CD4-positive, alpha-beta memory T cell (primary cell): Measurements from ENCODE around the gene TXNDC15. TPM values are rescaled to one million over a fixed set of nuclear protein-coding genes. Genes with fewer than 3 reads are reported as not detected.

Experiments
- CTCF ChIA-PET: fragments of 350-600 bp; sonication (Branson Sonifier 250); formaldehyde crosslinking; loops from one replicate; lab custom pipeline; 2021; ENCODE audit warnings: inconsistent platforms; ENCODE audit not compliant: partially characterized antibody; lab: Charles Lee
- POLR2A ChIA-PET: fragments of 350-600 bp; sonication (Branson Sonifier 250); formaldehyde crosslinking; loops from one replicate; lab custom pipeline; 2021; ENCODE audit not compliant: partially characterized antibody; lab: Charles Lee
- DNase-seq, 5 donors: peaks; one replicate each; pipeline versions ENCODE4 v3.0.0 to v3.0.0-alpha.2; 2020 to 2022; ENCODE audit warnings: mixed read lengths in 1 of 5
- H3K27ac ChIP-seq: one replicate; pipeline ENCODE4 v1.7.0; 2013; ENCODE audit warnings: low read depth, low read length
- H3K27me3 ChIP-seq: 2 replicates; pipeline ENCODE4 v1.7.0; 2013; ENCODE audit warnings: mild to moderate bottlenecking, low read length, moderate library complexity; ENCODE audit not compliant: insufficient read depth
- H3K36me3 ChIP-seq: 2 replicates; pipeline ENCODE4 v1.7.0; 2013; ENCODE audit warnings: mild to moderate bottlenecking, low read length, moderate library complexity; ENCODE audit not compliant: insufficient read depth
- H3K4me1 ChIP-seq: 2 replicates; pipeline ENCODE4 v1.7.0; 2013; ENCODE audit warnings: mild to moderate bottlenecking, low read length, moderate library complexity; ENCODE audit not compliant: insufficient read depth
- H3K4me3 ChIP-seq, 2 donors: one replicate each; pipeline ENCODE4 v1.7.0; 2013; ENCODE audit warnings: low read length in 2 of 2, mild to moderate bottlenecking in 1 of 2
- H3K9me3 ChIP-seq, 2 donors: one replicate each; pipeline ENCODE4 v1.7.0; 2013; ENCODE audit warnings: low read length in 2 of 2, control low read depth in 1 of 2; ENCODE audit not compliant: control insufficient read depth in 1 of 2
- H3K27ac Mint-ChIP-seq, 7 donors: one replicate each; pipeline ENCODE4 v1.8.0; 2020 to 2021; ENCODE audit warnings: mixed read lengths in 7 of 7, mild to moderate bottlenecking in 6 of 7, inconsistent platforms in 3 of 7, moderate library complexity in 3 of 7
- H3K27me3 Mint-ChIP-seq, 2 donors: one replicate each; pipeline ENCODE4 v1.8.0; 2020 to 2021; ENCODE audit warnings: mixed read lengths in 2 of 2
- H3K36me3 Mint-ChIP-seq, 2 donors: one replicate each; pipeline ENCODE4 v1.8.0; 2020 to 2021; ENCODE audit warnings: mixed read lengths in 2 of 2, inconsistent platforms in 1 of 2, mild to moderate bottlenecking in 1 of 2
- H3K4me1 Mint-ChIP-seq, 4 donors: one replicate each; pipeline ENCODE4 v1.8.0; 2020 to 2021; ENCODE audit warnings: mixed read lengths in 4 of 4, mild to moderate bottlenecking in 1 of 4
- H3K4me3 Mint-ChIP-seq, 8 donors: one replicate each; pipeline ENCODE4 v1.8.0; 2020 to 2021; ENCODE audit warnings: mixed read lengths in 8 of 8, mild to moderate bottlenecking in 7 of 8, moderate library complexity in 6 of 8, inconsistent platforms in 3 of 8
- H3K9me3 Mint-ChIP-seq, 8 donors: one replicate each; pipeline ENCODE4 v1.8.0; 2020 to 2021; ENCODE audit warnings: mixed read lengths in 8 of 8, mild to moderate bottlenecking in 5 of 8, inconsistent platforms in 3 of 8, moderate library complexity in 1 of 8
- intact Hi-C: fragments of 100-400 bp; cut with micrococcal nuclease; formaldehyde crosslinking; loops from one replicate; pipeline ENCODE4 v1.15.1; 2023
- polyA plus RNA-seq, 2 donors: library from polyadenylated mRNA; unstranded; fragments of 300-500 nt; fragmentation: Illumina TruSeq; gene quantifications; one replicate each; pipeline ENCODE4 v1.2.3, GENCODE V29; 2021
- total RNA-seq, 2 experiments: library from RNA; stranded (reverse); gene quantifications; one replicate each; pipeline ENCODE4 v1.2.3, GENCODE V29; 2021

Gene TXNDC15
- total and polyA plus RNA-seq, 4 experiments from 2014 or later, result 14.4 to 52.0 (median 32.9) TPM

- Mint-ChIP-seq H3K36me3 (peaks cover 24 to 33% of the 10 kb centered on the region in 2 donors), H3K27me3 (no peaks in the 10 kb centered on the region), H3K4me3 (no peak overlapping the region), H3K27ac (no peak overlapping the region), H3K4me1 (no peaks in the 10 kb centered on the region), H3K9me3 (no peaks in the 10 kb centered on the region)
- Histone ChIP-seq H3K36me3 (peaks cover 11% of the 10 kb centered on the region), H3K27me3 (no peaks in the 10 kb centered on the region), H3K4me3 (no peak overlapping the region), H3K27ac (no peak overlapping the region), H3K4me1 (no peaks in the 10 kb centered on the region), H3K9me3 (no peaks in the 10 kb centered on the region)
- intact Hi-C loops, result no loop called here
- CTCF ChIA-PET, result interaction anchor here (1.3 to 1.6 kb wide), 2 partner anchors 28 to 259 kb away, joined by 3 to 5 read pairs; partner anchors contain the start of gene PCBD2
- POLR2A ChIA-PET, result no interaction called here
- DNase-seq, result no peak
These were observed 58.3 kb downstream of the TXNDC15 start for GRCh38 chr5:134932508-134932907.

GRCh38 chr5:134934202-134934601 is 60.0 kb downstream of the TXNDC15 start:
- intact Hi-C loops, result no loop called here
- Mint-ChIP-seq H3K9me3 (no peaks in the 10 kb centered on the region), H3K4me1 (no peaks in the 10 kb centered on the region), H3K4me3 (no peak overlapping the region), H3K36me3 (peaks cover 23 to 36% of the 10 kb centered on the region in 2 donors), H3K27ac (no peak overlapping the region), H3K27me3 (no peaks in the 10 kb centered on the region)
- CTCF ChIA-PET, result no interaction called here
- Histone ChIP-seq H3K9me3 (no peaks in the 10 kb centered on the region), H3K27me3 (no peaks in the 10 kb centered on the region), H3K4me3 (no peak overlapping the region), H3K27ac (no peak overlapping the region), H3K4me1 (no peaks in the 10 kb centered on the region), H3K36me3 (peaks cover 13% of the 10 kb centered on the region)
- POLR2A ChIA-PET, result no interaction called here
- DNase-seq, result no peak

GRCh38 chr5:134935711-134936602 is 61.8 kb downstream of the TXNDC15 start:
- Mint-ChIP-seq H3K4me1 (no peaks in the 10 kb centered on the region), H3K4me3 (no peak overlapping the region), H3K27ac (peak overlapping the region in 1 of 7 donors; percentile 53), H3K27me3 (no peaks in the 10 kb centered on the region), H3K9me3 (no peaks in the 10 kb centered on the region), H3K36me3 (peaks cover 22 to 38% of the 10 kb centered on the region in 2 donors)
- no peaks in the 10 kb centered on the region for H3K27me3 ChIP-seq
- no peak overlapping the region for H3K27ac ChIP-seq
- H3K36me3 ChIP-seq, result peaks cover 13% of the 10 kb centered on the region
- intact Hi-C loops, result no loop called here
- CTCF ChIA-PET, result no interaction called here
- no peak for DNase-seq
- no peaks in the 10 kb centered on the region for H3K9me3 ChIP-seq
- H3K4me1 ChIP-seq, result no peaks in the 10 kb centered on the region
- POLR2A ChIA-PET, result no interaction called here
- no peak overlapping the region for H3K4me3 ChIP-seq

GRCh38 chr5:134937526-134937925 is 63.4 kb downstream of the TXNDC15 start:
- Histone ChIP-seq H3K4me3 (no peak overlapping the region), H3K9me3 (no peaks in the 10 kb centered on the region), H3K27me3 (no peaks in the 10 kb centered on the region), H3K36me3 (peaks cover 13% of the 10 kb centered on the region), H3K4me1 (no peaks in the 10 kb centered on the region), H3K27ac (no peak overlapping the region)
- Mint-ChIP-seq H3K4me1 (no peaks in the 10 kb centered on the region), H3K9me3 (no peaks in the 10 kb centered on the region), H3K27ac (no peak overlapping the region), H3K36me3 (peaks cover 20 to 34% of the 10 kb centered on the region in 2 donors), H3K27me3 (no peaks in the 10 kb centered on the region), H3K4me3 (no peak overlapping the region)
- DNase-seq, result no peak
- ChIA-PET CTCF (no interaction called here), POLR2A (no interaction called here)
- intact Hi-C loops, result no loop called here

DNA sequence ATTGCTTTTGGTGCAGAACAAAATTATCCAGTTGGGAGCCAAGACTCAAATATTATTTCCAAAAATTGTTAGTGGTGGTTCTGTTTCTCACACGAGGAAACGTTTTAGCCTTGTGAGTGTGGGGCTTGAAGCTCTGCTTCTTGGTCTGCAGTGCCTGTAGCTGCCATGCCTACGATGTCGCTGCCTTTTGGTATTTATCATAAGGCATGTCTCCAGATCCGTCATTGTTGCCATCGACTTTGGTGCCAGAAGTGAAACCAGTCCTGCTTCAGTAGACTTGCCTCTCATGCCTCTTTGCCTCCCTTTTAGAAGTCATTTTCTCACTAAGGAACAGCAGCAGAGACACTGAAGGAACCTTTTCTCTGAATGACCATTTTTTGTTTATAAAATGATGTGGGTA is 63.9 kb downstream of the TXNDC15 start:
- ChIA-PET CTCF (no interaction called here), POLR2A (no interaction called here)
- no peak for DNase-seq
- Mint-ChIP-seq H3K36me3 (peaks cover 17 to 34% of the 10 kb centered on the region in 2 donors), H3K4me3 (no peak overlapping the region), H3K4me1 (no peaks in the 10 kb centered on the region), H3K27me3 (no peaks in the 10 kb centered on the region), H3K27ac (no peak overlapping the region), H3K9me3 (no peaks in the 10 kb centered on the region)
- no peaks in the 10 kb centered on the region for H3K27me3 ChIP-seq
- H3K9me3 ChIP-seq, result no peaks in the 10 kb centered on the region
- intact Hi-C loops, result loop anchor here (2.0 kb wide), 1 partner anchor 71 kb away; no protein-coding TSS in a partner anchor
- H3K4me3 ChIP-seq, result no peak overlapping the region
- no peaks in the 10 kb centered on the region for H3K4me1 ChIP-seq
- peaks cover 13% of the 10 kb centered on the region for H3K36me3 ChIP-seq
- H3K27ac ChIP-seq, result no peak overlapping the region

- Mint-ChIP-seq H3K4me1 (no peaks in the 10 kb centered on the region), H3K4me3 (no peak overlapping the region), H3K27me3 (no peaks in the 10 kb centered on the region), H3K36me3 (peaks cover 14 to 30% of the 10 kb centered on the region in 2 donors), H3K9me3 (no peaks in the 10 kb centered on the region), H3K27ac (no peak overlapping the region)
- Histone ChIP-seq H3K27me3 (no peaks in the 10 kb centered on the region), H3K27ac (no peak overlapping the region), H3K4me3 (no peak overlapping the region), H3K4me1 (no peaks in the 10 kb centered on the region), H3K36me3 (peaks cover 13% of the 10 kb centered on the region), H3K9me3 (no peaks in the 10 kb centered on the region)
- intact Hi-C loops, result loop anchor here (2.0 kb wide), 1 partner anchor 69 kb away; no protein-coding TSS in a partner anchor
- CTCF ChIA-PET, result no interaction called here
- no peak for DNase-seq
- POLR2A ChIA-PET, result no interaction called here
These were observed 65.3 kb downstream of the TXNDC15 start for GRCh38 chr5:134939500-134939899.

DNA sequence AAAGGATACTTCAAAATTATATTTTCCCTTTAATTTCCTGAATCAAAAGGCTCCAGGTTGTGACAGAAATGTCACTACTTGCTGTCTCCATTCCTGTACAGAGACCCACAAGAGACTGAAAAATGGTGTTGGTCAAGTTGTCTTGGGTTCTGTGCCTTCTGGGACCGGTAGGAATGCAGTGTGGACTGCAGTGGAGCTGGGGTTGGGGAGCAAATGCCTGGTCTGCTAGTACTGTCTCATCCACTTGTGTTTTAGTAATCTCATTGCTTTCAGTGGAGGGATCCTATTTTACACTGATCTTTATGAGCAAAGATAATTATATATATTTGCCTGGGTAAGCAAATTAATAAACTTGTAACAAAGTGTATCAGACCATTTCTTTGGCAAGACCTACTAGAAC is 69.4 kb downstream of the TXNDC15 start:
- POLR2A ChIA-PET, result no interaction called here
- DNase-seq, result no peak
- Mint-ChIP-seq H3K4me1 (no peaks in the 10 kb centered on the region), H3K36me3 (peaks cover 9 to 11% of the 10 kb centered on the region in 2 donors), H3K9me3 (no peaks in the 10 kb centered on the region), H3K27me3 (no peaks in the 10 kb centered on the region), H3K4me3 (no peak overlapping the region), H3K27ac (no peak overlapping the region)
- intact Hi-C loops, result no loop called here
- Histone ChIP-seq H3K36me3 (no peaks in the 10 kb centered on the region), H3K27me3 (no peaks in the 10 kb centered on the region), H3K4me3 (no peak overlapping the region), H3K4me1 (no peaks in the 10 kb centered on the region), H3K27ac (no peak overlapping the region), H3K9me3 (no peaks in the 10 kb centered on the region)
- CTCF ChIA-PET, result no interaction called here
